ENCODE measurements around the gene PTPN14. TPM values are rescaled to one million over a fixed set of nuclear protein-coding genes. Genes with fewer than 3 reads are reported as not detected.

Gene PTPN14
- total RNA-seq, 1 experiment from 2014 or later, result 76.4 TPM

DNA sequence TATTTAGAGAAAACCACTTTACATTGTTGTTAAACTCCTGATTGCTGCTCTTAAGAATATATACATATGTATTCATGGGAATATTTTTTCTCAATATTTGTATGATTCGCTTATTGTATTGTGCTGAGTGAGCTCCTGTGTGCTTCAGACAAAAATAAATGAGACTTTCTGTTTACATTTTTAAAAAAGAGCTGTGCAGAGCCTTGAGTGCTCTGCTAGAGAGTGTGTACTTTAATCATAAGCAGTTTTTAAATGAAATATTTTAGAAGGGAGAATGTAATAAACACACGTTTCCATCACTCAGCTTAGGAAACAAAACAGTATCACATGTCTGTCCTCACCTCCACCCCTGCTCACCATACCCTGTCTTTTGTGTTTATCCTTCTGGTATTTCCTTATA, 9.7 kb downstream of the PTPN14 start:
- Histone ChIP-seq H3K18ac (ENCODE audit: insufficient read length, low read depth, low read length) (no peak overlapping the region), H3K27me3 (ENCODE audit: insufficient read depth, low read length) (no peaks in the 10 kb centered on the region), H2BK20ac (ENCODE audit: low read depth, low read length, poor library complexity, severe bottlenecking) (no peak overlapping the region), H3K4me1 (ENCODE audit: insufficient read depth, low read length) (peaks cover 7% of the 10 kb centered on the region), H3K79me2 (ENCODE audit: insufficient read depth, low read length) (peaks cover 40% of the 10 kb centered on the region; the same call in 1 of the 2 replicates), H2BK15ac (ENCODE audit: low read depth, low read length) (no peak overlapping the region), H3T11ph (ENCODE audit: low read length) (no peak overlapping the region), H4K5ac (ENCODE audit: insufficient read length, low read depth, low read length) (no peak overlapping the region), H3K9ac (ENCODE audit: extremely low read depth, insufficient read length, low read length) (no peak overlapping the region), H2AK5ac (ENCODE audit: insufficient read length, low read length) (no peak overlapping the region), H3K23ac (ENCODE audit: insufficient read length, low read depth, low read length) (no peak overlapping the region), H2BK120ac (ENCODE audit: low read depth, low read length, poor library complexity, severe bottlenecking) (no peak overlapping the region), H4K8ac (replicated peaks; ENCODE audit: insufficient read length, low read depth, low read length) (no peak overlapping the region), H3K4me2 (ENCODE audit: insufficient read depth, insufficient read length, low read length) (no peak overlapping the region), H3K14ac (ENCODE audit: insufficient read depth, low read length) (no peak overlapping the region), H3K4ac (ENCODE audit: low read depth, low read length) (no peak overlapping the region), H3K27ac (ENCODE audit: insufficient read length, low read depth, low read length) (no peak overlapping the region), H4K20me1 (ENCODE audit: control insufficient read depth, insufficient read depth, insufficient read length) (peaks cover 4% of the 10 kb centered on the region), H3K79me1 (ENCODE audit: insufficient read depth, low read depth, low read length, poor library complexity, severe bottlenecking) (peaks cover 4% of the 10 kb centered on the region), H2BK5ac (ENCODE audit: insufficient read length, low read length) (no peak overlapping the region), H2BK12ac (ENCODE audit: insufficient read length, low read depth, low read length) (no peak overlapping the region), H4K91ac (ENCODE audit: insufficient read length, low read depth, low read length) (no peak overlapping the region), H3K9me3 (ENCODE audit: control insufficient read depth, low read depth, low read length) (no peaks in the 10 kb centered on the region), H2AFZ (ENCODE audit: low read length) (no peak overlapping the region), H3K23me2 (ENCODE audit: insufficient read length, low read depth, low read length, poor library complexity, severe bottlenecking) (no peaks in the 10 kb centered on the region), H3K56ac (ENCODE audit: insufficient read length, low read depth, low read length) (no peak overlapping the region)
- Mint-ChIP-seq H3K9me3 (no peaks in the 10 kb centered on the region), H3K27me3 (ENCODE audit: low read depth) (no peaks in the 10 kb centered on the region), H3K36me3 (ENCODE audit: insufficient read depth in 1 of 3, low read depth in 3 of 3) (0 out of 7 replicates have a peak, but pooled peaks cover 0 to 2% (median 0%) of the 10 kb centered on the region in 3 experiments), H3K4me3 (no peak overlapping the region), H3K4me1 (peaks cover 34 to 47% of the 10 kb centered on the region in 2 experiments), H3K27ac (no peak overlapping the region)
- WGBS (ENCODE audit: extremely low coverage, insufficient read length, low lambda C conversion rate), result no CpG with 5 or more reads among the region's 2 CpGs
- TF ChIP-seq, protein P1, sequence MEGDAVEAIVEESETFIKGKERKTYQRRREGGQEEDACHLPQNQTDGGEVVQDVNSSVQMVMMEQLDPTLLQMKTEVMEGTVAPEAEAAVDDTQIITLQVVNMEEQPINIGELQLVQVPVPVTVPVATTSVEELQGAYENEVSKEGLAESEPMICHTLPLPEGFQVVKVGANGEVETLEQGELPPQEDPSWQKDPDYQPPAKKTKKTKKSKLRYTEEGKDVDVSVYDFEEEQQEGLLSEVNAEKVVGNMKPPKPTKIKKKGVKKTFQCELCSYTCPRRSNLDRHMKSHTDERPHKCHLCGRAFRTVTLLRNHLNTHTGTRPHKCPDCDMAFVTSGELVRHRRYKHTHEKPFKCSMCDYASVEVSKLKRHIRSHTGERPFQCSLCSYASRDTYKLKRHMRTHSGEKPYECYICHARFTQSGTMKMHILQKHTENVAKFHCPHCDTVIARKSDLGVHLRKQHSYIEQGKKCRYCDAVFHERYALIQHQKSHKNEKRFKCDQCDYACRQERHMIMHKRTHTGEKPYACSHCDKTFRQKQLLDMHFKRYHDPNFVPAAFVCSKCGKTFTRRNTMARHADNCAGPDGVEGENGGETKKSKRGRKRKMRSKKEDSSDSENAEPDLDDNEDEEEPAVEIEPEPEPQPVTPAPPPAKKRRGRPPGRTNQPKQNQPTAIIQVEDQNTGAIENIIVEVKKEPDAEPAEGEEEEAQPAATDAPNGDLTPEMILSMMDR (conservative IDR thresholded peaks at IDR 0.05), result no peak
- DNase-seq, result no peak
